GM19099 (cell line): Measurements from ENCODE around the gene ITPKC.

Experiments
- POLR2A ChIP-seq: IDR thresholded peaks from 3 replicates; pipeline ENCODE4 v1.6.1; 2011; ENCODE audit warnings: low read depth; ENCODE audit not compliant: insufficient read length; ENCODE audit errors: extremely low read depth

The ITPKC gene

DNA sequence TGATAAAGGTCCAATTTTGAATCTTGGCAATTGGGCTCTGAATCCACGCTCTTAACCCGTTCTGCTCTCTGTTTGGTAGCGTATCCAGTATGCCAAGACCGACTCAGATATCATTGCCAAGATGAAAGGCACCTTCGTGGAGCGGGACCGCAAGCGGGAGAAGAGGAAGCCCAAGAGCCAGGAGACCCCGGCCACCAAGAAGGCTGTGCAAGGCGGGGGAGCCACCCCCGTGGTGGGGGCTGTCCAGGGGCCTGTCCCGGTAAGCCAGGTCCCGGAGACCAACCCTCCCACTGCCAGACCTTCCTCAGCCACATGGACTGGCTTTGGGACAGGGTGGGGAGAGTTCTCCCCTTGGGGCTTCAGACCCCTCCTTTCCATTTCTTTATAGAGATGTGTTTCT is 42.4 kb downstream of the ITPKC start:
- no peak for TF ChIP-seq POLR2A

GRCh38 chr19:40762754-40763470 is 46.0 kb downstream of the ITPKC start:
- TF ChIP-seq POLR2A = no peak

DNA sequence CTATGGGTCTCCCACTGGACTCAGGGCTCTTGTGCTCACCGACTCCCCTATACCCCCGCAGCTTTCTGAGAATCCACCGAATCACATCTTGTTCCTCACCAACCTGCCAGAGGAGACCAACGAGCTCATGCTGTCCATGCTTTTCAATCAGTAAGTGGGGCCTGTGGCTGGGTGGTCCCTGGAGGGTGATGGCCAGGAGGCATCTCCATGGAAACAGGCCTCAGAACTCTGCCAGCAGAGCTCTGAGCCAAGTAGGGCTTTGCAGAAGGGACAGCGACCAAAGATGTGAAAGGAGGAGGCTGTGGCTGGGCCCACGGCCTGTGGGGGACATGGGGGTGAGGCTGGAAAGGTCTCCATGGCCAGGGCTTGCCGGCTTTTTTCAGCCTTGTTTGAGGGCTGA is 46.6 kb downstream of the ITPKC start:
- TF ChIP-seq POLR2A = no peak

- TF ChIP-seq POLR2A = no peak
Measured at GRCh38 chr19:40763963-40764362, 47.1 kb downstream of the ITPKC start.

DNA sequence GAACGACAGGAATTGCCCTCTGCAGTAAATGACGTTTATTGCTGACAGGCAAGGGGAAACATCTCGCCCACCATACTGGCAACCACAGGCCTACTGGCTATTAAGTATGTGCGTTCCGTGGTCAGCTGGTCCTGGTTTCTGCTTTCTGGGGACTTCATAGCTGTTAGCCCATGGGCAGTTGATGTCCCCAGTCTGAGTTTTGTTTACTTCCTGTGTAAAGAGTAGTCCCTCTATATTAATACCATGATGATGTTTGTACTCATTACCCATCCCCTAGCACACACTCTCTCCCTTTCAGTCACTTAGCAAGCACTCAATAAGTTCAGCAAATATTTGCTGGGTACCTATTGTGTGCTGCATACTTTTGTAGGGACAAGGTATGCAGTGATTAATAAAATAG is 52.0 kb downstream of the ITPKC start:
- TF ChIP-seq POLR2A = no peak

DNA sequence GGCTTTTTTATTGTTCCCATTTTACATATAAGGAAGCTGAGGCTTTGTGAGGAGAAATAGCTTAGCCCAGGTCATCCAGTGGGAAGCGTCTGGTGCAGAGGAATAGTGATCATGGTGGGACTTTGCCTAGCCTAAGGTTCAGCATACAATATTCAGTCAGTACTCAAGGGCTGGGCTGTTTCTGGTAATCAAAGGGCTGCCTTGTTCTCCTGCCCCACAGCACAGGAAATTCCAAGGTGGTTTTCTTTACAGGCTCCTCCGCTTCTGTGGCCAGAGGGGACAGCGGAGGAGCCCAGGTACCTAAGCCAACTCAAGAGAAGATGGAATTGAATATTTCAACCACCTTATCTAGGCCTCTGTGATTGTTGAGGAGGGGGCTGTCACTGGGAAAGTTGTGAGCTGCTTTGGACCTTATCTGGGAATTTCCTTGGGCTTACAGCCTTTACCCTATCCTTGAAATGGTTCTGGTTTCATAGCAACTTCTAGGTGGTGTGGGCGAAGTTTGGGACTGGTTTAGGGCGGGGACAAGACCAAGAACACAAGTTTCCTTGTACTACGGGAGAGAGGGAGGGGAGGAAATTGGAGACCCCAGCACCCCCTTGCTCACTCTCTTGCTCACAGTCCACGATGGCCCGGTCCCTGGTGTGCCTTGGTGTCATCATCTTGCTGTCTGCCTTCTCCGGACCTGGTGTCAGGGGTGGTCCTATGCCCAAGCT is 58.2 kb downstream of the ITPKC start, which contains the start of gene MIA:
MIA (plus strand) TSS at position 606 of the 716 bp plus-strand sequence; CDS start at position 628, 22 bp downstream.
- TF ChIP-seq POLR2A = no peak

- no peak for TF ChIP-seq POLR2A
Measured at GRCh38 chr19:40775632-40776022, 58.7 kb downstream of the ITPKC start.

GRCh38 chr19:40776364-40776763 is 59.5 kb downstream of the ITPKC start:
- no peak for TF ChIP-seq POLR2A

GRCh38 chr19:40776932-40777644 is 60.2 kb downstream of the ITPKC start:
- TF ChIP-seq POLR2A = no peak

GRCh38 chr19:40777645-40777936 is 60.7 kb downstream of the ITPKC start:
- TF ChIP-seq POLR2A = no peak

- TF ChIP-seq POLR2A = peak; percentile 70
Measured at GRCh38 chr19:40777937-40778705, 61.2 kb downstream of the ITPKC start, which contains the start of gene RAB4B. Gene RAB4B, plus strand, starts transcription at chr19:40778247. Its CDS starts 129 bp downstream, at chr19:40778376.

DNA sequence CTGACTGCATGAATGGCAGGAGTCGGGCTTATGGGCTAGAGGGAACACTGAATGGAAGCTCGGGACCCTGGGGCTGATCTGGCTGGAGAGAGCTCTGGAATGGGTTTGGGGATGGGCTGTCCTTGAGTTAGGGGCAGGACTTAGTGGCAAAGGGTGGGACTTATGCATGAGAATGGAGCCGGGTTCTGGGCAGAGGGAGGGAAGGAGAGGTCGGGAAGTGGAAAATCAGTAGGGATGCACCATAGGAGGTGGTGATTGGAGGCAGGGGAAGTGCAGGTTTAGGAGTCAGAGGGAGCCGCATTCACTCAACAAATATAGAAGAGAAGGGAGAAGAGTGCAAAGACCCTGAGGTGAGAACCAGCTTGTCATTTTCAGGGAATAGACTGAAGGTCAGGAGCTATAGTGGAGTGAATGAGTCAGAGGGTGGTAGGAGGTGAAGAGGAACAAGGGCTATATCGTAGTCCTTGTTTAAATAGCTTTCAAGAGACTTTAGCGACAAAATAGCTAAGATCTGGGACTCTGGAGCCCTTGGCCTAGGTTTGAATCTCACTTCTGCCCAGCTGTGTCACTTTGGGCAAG is 61.9 kb downstream of the ITPKC start:
- no peak for TF ChIP-seq POLR2A

DNA sequence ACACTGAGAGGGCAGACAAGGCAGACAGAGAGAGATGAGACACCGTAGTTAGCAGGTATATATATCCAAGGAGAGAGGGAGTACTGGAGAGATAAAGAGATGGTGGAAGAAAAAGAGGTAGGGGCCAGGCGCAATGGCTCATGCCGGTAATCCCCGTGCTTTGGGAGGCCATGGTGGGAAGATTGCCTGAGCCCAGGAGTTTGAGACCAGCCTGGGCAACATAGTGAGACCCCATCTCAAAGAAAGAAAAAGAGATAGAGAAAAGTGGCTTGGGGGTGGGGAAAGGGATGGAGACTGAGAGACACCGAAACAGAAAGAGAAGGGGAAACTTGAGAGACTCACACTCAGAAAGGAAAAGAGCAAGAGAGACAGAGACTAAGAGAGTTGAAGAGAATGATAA is 63.7 kb downstream of the ITPKC start:
- no peak for TF ChIP-seq POLR2A

GRCh38 chr19:40781140-40781539 is 64.2 kb downstream of the ITPKC start:
- TF ChIP-seq POLR2A = no peak

DNA sequence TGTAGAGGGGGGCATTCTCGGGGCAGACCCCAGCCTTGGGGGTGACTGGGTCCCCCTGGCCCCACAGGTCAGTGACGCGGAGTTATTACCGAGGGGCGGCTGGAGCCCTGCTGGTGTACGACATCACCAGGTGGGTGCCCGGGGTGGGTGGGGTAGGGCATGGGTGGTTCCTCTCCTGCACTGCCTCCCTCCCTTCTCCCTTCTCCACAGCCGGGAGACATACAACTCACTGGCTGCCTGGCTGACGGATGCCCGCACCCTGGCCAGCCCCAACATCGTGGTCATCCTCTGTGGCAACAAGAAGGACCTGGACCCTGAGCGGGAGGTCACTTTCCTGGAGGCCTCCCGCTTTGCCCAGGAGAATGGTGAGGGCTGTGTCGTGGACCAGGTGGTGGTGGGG is 66.8 kb downstream of the ITPKC start:
- no peak for TF ChIP-seq POLR2A
